GM18517 (cell line): Measurements from ENCODE around the gene AJAP1.

ENCODE experiments used
- ATAC-seq: cut with Tn5 transposase; IDR thresholded peaks from one replicate; pipeline ENCODE4 v1.9.1; 2021; ENCODE audit warnings: mild to moderate bottlenecking, moderate library complexity; ENCODE audit not compliant: unreplicated experiment

Gene AJAP1

DNA sequence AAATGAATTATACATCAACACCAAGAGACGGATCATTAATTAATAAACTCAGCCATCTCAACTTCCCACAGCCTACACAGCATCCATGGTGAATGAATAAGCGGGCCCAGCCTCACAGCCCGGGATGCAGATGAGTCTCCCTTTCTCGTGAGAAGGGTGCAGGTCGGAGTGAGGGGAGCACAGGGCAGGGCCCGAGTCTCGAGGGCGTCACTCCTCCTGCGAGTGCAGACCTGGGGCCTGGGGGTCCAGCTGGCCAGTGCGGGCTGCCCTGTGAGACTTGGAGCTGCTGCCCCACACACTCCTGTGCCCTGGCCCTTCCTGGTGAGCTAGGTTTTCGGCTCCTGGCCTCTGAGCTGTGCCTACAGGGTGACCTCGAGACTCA lies 74.7 kb downstream of the AJAP1 start:
- ATAC-seq, result no peak

DNA sequence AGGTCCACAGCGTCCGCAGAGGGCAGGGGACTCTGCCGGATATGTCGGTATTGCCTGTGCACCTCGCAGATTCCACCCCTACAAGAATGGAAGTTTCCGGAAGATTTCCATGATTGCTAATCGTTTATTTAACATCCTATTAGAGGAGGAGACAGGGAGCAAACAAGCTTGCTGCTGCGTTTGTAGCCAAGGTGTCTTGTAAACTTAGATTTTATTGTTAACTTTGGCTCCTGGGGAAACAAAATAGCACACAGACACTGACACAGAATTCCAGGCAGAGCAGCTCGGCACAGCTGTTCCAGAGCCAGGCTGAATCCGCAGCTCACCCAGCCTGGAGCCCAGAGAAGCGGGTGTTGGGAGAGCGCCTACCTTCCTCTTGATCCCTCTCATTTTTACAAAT lies 75.7 kb downstream of the AJAP1 start:
- no peak for ATAC-seq

DNA sequence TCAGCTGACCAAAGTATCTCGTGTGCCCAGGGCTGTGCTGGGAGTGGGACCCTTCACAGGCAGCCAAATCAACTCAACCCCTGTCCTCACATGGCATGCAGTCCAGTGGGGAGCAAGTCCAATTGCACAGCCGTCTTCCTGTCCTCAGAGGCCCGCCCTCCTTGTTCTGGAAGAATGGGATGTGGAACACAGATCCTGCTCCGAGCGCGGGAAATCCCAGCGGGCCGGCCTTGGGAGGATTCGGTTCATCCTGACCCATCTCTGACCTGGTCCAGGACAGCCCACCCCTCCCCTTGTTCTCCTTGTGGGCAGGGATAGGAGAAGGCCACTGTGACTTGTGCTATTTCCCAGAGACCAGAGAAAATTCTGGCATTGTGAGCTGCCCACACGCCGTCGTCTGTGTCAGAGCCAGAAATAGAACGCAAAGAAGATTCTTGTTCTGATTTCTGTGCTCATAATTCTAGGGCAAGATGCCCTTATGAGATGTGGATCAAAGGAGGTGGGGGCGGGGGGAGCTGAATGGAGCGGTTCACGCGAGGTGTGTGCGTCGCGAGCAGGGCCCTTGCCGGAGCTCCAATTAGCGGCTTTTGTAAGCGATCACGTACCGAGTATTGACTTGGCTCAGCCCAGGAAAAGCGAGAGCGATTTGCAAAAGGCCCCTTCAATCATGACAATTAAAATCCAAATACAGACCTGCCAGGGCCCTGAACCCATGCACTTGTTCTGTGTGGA lies 79.2 kb downstream of the AJAP1 start:
- no peak for ATAC-seq

DNA sequence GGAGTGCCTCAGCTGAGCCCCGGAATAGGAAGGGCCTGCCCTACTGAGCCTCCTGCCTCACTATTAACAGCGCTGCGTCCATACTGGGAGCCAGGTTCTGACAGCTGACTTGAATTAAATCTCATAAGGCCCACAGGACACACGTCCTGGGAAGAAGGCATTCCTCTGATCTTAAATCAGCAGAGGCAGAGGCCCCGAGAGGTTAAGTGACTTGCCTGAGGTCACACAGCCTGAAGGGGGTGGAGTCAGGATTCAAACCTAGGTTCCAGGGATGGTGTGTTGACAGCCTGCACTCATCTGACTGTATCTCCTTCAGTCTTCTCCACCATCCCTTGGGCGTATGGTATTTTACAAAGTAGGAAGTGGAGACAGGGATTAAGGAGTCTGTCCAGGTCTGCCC lies 79.8 kb downstream of the AJAP1 start:
- no peak for ATAC-seq

DNA sequence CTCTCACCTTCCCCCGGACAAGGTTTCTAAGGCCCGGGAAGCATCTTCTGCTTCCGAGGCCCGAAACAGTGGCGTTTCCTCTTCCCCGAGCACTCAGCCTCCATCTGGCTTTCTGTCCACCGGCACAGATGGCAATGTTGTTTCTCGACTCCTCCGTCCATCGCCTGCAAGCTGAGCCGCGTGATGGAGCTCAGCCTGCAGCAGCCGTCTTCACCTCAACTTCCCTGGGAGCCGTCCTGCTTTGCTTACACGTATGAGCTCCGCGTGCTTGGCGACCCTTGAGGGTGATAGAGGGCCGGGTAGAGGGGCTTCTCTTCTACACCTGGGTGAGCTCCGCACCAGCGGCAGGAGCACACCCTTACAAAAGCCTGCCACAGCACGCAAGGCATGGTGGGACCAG lies 80.4 kb downstream of the AJAP1 start:
- no peak for ATAC-seq

DNA sequence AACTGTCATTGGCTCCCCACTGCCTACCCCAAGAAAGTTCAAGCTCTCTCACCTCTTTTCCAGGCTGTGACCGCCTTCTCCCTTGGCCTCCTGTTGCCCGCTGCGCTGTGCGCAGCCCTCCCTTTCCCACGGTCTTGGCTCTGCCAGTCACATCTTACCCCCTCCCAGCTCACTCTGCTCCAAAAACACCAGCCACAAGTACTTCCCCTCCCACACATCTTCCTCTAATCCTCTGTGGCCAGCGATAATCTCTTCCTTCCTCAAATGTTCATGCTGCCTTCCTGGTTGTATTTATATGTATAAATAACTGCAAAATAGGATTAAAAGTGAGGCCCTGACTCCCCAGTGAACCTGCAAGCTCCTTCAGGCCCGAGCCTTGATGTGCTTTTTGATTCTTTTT lies 81.8 kb downstream of the AJAP1 start:
- ATAC-seq, result no peak

DNA sequence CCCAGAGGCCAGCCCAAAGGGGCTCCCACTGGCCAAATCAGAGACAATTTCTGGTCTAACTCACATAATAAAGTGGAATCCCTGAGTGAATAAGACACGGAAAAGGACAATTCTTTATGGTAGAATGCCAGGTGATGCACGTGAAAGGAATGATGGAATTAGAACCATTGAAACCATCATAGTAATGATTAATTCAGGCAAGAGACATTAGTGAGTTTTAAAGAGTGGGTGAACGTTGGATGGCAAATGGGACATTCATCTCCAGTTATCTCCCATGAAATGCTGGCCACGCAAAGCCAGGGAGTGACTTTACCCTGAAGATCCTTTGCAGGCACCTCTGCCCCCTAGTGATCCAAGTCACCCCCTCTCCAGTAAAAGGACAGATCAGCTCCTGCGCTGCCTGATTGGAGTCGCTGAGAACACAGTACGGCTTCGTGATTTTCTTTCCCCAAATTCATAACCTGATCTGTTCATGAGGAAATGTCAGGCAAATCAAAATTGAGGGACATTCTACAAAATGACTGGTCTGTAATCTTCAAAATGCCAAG lies 87.5 kb downstream of the AJAP1 start:
- no peak for ATAC-seq

DNA sequence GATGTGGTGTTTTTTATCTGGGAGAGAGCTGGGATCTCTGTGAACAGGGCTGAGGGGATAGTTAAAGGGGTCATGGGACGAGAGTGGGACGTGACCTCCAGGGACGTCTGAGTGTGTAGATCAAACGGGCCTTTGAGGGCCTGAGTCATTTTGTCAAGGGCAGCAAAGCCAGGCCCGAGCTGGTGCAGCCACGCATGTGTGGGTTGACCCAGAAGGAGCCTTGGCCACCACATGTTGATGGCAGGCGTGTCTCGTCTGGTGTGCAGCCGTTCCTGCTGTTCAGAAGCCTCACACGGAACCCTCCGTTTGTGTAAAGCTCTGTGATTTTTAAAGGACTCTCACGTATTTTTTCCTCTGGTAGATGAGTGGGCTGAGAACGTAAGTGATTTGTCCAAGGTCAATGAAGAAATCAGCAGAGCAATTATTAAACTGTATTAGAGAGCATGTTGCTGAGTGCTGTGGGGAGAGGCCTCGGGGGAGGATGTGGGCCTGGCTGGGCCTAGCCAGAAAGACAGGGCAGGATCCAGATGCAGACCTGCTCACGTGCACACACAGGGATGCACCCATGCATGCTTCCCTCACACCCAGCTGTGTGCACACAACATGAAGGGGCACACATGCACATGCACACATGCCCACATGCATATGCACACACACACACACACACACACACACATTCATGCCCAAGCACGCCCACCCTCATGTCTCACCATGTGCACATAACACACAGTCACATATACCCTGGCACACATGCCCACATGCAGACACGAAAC lies 89.8 kb downstream of the AJAP1 start:
- ATAC-seq, result no peak

DNA sequence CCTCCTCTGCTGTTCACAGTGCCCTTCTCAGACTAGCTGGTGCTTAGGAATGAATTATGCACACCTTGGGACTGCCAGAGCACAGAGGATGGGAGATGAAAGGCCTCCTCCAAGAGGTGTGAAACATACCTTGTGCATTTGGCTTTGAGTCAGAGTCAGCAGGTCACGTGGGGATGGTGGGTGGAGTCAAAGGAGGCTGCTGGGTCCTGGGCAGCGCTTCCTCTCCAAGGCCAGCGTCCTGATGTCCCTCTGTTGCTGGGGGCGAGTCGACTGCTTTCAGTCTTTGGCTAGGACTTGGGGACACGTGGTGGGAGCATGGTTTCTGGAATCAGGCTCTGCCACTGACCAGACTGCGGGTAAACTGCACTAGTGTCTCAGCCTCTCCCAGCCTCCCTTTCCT lies 91.2 kb downstream of the AJAP1 start:
- ATAC-seq, result no peak

DNA sequence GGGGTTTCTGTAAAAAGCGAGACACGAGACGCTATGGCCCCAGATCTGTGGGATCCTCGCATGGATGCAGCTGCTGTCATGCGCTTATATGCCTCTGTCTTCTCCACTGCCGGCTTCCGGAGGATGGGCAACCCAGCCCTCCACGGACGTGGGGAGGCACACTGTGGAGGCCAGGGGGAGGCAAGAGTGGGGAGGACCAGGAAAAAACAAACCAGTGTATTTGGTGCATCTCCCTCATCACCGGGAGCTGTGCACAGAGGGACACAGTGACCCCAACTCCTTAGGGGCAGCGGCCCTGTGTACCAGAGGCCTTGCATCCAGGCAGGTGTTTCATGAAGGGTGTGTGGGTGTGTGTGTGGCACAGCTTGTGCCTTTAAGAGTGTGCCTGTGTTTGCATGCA lies 95.0 kb downstream of the AJAP1 start:
- no peak for ATAC-seq

DNA sequence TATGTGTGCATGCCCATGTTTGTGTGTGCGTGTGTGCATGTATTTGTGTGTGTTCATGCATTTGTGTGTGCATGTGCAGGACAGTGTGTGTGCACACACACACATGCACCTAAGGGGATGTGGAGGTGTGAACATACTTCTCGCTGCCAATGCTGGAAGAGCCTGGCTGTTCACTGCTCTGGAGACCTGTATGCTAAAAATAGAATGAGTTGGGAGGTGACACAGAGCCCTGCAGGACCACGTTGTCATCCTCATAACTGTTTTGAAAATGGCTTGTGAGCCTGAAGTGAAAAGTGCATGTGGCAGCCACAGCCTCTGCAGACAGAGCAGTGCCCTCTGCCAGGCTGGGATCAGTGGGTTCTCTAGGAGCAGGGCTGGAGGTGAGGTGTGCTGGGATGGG lies 95.8 kb downstream of the AJAP1 start:
- no peak for ATAC-seq

DNA sequence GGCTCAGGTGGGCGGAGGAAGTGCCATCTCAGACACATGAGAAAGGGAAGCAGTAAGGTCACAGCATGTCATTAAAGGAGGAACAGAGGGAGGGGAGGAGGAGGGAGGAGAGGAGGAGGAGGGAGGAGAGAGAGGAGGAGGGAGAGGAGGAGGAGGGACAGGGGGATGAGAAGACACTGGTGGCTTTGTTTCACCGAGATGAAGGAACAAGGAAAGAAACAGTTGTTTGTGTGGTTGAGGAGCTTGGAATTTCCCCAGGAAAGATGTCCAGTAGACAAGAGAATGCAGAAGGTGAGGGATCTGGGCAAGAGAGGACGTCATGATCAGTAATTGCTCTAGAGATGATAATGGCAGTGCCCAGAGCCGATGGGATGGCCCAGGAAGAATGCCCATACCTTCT lies 97.7 kb downstream of the AJAP1 start:
- ATAC-seq, result no peak

DNA sequence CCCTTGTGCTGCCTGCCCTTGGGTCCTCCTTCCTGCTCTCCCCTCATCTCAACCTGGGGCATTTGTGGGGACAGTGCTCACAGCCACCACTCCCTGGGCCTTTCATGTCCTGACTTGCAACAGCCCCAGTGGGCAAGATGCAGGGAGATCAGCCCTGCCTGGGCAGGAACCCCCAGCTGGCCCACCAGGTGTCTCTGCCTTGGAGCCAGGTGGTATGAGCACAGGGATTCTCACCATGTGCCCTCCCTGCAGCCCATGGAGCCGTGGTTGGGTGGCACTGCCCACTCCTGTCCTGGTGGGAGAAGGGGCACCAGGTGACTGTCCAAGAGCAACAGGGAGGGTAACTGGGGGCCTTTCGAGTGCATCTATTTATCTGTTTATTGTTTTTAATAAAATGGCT lies 100.4 kb downstream of the AJAP1 start:
- ATAC-seq, result no peak

DNA sequence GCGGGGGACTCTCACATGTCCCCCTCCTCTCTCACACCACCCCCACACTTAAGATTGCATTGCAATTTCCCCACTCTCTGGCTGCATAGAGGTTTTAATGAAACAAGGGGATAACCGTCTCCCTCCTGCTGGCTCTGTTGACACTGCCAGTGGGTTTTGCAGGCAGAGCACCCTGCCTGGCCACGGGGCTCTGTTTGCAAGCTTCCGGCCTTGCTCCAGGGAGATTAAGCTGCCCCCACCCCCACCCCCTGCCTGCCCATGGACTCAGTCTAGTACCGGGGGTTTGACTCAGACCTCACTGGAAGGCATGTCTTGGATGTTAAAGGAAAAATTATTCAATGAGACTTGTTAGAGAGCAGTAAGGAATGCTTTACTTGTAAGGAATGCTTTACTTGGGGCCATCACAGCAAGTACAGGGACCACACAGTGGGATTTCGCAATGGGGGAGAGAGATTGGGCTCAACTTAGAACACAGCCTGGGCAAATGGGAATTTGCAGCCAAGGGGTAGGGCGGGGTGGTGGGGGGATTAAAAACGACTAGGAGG lies 101.0 kb downstream of the AJAP1 start:
- no peak for ATAC-seq

DNA sequence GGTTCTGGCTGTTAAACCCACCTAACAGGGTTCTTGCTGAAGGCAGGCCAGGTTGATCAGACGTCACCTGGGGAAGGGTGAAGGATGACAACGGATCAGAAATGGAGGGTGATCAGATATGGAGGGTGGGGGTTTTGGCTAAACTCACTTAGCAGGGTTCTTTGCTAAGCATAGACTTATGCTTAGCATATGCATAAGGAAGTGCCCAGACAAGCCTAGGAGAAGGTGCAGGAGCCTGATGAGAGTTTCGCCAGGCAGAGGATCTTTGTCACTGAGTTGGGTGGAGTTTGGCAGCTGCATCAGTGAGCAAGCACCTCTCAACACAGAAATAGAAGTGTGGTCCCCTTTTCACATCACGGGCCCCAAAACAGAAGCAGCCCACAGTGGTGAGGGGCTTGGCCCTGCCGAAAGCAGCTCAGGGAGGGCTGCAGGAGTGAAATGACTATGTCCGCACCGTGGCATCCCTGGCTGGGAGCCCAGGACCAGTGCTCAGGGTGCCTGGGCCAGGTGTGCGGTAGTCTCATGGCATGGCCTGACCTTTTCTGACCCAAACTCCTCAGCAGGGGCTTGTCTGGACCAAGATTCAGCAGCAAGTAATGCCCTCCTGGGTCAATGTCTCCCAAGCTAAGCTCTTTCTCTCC lies 101.6 kb downstream of the AJAP1 start:
- no peak for ATAC-seq

DNA sequence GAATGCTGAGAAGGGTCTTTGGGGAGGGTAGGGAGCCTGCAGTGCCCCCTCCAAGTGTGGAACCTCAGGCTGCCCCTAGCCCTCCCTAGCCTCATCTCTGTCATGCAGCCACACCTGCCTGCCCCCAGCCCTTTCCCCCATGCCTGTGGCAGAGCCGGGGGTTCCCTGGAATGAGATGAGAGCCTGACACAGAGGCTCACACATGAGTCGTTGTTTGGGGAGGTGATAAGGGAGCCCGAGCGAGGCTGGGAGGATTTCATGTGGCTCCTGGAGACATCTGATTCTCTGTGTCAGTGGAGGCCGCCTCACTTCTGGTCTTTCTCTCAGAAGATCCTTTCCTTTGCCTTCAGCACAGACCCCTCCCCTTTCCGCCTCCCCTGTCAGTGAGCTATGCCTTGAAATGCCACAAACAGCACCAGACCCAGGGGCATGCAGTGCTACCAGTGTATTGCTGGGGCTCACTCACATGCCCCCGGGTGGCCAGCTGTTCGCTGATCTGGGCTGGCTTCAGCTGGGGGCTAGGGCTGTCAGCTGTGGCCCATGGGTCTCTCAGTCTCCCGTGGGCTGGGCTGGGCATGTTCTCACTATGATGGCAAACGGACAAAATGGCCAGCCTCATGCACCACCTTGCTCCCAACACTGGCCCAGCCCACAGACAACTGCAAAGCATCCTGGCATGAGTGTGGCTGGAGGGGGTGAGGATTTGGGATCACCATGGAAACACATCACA lies 102.6 kb downstream of the AJAP1 start:
- ATAC-seq, result no peak

DNA sequence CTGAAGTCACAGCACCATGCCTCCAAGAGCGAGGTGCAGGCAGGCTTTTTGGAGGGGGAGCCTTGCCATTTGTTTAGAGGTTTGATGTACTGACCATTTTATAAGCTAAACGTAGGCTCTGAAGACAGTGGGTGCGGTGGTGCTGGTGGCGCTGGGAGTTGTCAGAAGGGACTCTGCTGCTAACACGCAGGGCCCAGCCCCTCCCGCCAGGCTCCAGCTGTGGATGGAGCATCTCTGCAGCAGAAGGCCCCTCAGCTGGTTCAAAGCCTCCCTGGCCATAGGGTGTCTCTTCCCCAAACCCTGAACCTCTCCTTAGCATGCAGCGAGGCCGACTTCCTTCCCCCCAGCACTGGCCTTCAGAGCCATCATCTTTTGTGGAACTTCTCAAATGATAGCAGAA lies 105.3 kb downstream of the AJAP1 start:
- ATAC-seq, result no peak

DNA sequence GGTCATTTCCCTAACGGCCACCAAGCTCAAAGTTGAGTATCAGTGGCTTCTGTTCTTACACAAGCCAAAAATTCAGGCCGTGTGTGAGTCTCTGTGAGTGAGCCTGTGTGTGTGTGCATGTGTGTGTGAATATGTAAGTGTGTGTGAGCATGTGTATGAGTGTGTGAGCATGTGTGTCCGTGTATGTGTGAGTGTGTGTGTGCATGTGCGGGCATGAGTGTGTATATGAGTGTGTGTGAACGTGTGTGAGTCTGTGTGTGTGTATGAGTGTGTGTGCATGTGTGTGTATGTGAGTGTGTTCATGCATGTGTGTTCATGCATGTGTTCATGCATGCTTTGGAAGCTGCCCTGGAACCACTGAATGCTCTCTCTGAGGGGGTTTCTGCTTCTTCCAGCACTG lies 105.7 kb downstream of the AJAP1 start:
- no peak for ATAC-seq

DNA sequence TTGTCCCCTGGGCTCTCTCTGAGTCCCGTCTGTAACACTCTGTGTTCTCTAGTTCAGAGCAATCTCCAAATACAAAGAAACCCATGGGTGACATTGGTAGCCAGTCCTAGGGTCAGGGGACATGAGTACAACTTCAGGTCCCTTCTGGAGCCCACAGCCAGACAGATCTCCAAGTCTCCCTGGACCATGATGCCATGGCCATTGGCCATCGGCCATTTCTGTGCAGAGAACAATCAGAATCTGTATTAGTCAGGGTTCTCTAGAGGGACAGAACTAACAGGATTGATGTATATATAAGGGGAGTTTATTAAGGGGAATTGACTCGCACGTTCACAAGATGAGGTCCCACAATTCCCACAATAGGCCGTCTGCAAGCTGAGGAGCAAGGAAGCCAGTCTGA lies 106.9 kb downstream of the AJAP1 start:
- ATAC-seq, result no peak

DNA sequence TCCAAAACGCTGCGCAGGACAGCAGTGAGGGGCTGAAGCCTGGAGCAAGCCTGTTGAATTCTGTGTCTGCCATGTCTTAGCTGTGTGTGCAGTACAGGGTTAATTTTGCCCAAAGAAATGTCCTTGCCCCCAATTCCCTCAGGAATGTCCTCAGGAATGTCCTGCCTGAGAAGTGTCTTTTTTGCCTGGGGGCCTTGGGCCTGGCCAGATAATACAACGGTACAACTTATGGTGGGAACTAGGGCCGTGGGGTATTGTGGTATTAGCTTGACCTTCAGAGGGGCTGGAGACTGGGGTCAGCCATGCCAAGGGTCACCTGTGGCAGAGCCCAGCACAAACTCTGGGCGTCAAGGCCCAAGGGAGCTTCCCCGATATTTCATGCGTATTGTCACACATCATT lies 107.7 kb downstream of the AJAP1 start:
- ATAC-seq, result no peak

DNA sequence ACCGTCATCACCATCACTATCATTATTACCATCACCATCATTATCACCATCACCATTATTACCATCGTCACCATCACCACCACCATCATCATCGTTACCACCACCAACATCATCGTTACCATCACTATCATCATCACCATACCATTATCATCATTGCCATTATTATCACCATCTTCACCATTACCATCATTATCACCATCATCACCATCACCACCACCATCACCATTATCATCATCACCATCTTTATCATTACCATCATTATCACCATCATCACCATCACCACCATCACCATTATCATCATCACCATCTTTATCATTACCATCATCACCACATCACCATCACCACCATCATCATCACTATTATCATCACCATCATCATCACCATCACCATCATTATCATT lies 112.9 kb downstream of the AJAP1 start:
- no peak for ATAC-seq
